Activated CD4-positive, alpha-beta T cell treated with anti-CD3 and anti-CD28 coated beads, Interleukin-2, amount 50 U/mL, for 48 hours (primary cell): ENCODE measurements around the gene WDR7.

Experiments used
- DNase-seq, 2 experiments: peaks; one replicate each; pipeline ENCODE4 v3.0.0-alpha.2; 2020

The WDR7 gene

GRCh38 chr18:56953428-56954198, 302.5 kb downstream of the WDR7 start:
- DNase-seq = no peak

GRCh38 chr18:56955490-56955889, 304.3 kb downstream of the WDR7 start:
- DNase-seq = no peak

DNA sequence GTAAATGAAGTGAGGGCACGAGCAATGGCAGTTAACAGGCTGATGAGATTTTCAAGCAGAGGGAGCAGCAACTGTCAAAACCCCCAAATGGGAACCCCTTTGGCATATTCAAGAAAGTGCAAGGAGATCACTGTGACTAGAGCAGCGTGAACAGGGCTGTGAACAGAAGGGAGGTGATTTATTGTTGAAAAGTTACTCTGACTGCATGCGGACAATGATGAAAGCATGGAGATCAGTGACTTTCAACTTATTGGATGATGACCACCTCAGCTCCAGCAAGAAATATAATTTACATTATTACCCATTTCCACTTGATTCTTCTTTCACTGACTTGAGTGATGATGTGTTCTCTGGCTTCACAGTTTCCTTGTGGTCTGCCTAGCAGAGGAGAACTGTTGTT, 308.0 kb downstream of the WDR7 start:
- no peak for DNase-seq

GRCh38 chr18:56962322-56962721, 311.2 kb downstream of the WDR7 start:
- no peak for DNase-seq

DNA sequence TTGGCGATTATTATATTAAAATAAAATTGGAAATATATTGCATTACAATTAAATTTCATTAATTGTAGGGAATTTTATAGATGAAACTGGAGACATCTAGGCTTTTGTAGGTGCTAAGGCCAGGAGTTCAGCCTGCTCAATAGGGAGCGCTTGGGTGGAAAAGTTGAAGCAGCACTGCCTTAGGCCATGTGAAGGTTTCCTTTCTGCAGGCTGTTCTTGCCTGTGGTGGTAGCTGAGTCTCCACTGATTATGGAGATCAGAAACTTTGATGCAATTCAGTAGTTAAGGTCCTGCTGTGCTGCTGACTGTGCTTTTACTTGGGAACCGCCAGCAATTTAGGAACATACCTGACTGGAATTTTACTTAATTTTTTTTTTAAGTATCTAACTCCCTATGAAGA, 315.9 kb downstream of the WDR7 start:
- DNase-seq = no peak

GRCh38 chr18:56973487-56973886, 322.3 kb downstream of the WDR7 start:
- DNase-seq = no peak

- DNase-seq = no peak
These were observed 323.0 kb downstream of the WDR7 start for GRCh38 chr18:56974141-56974540.

GRCh38 chr18:56975276-56975675, 324.1 kb downstream of the WDR7 start:
- no peak for DNase-seq

DNA sequence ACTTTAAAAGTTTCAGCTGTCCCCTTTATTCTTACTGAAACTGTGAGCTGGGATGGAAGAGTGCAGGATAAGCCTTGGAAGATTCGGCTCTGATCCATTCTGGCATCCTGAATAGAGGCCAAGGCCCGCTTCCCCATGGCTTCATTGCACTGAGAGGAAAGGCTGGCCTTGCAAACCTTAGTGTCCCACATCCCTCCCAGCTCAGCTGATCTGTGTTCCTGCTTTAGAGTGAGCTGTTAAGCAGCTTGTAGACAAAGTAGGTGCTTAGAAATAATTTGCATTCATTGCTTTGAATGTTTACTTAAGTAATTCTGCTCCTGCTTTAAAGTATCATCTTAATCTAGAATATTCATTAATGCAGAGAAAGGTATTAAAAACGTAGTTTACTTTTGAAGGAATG, 326.1 kb downstream of the WDR7 start:
- no peak for DNase-seq

GRCh38 chr18:56977771-56978170, 326.6 kb downstream of the WDR7 start:
- no peak for DNase-seq

GRCh38 chr18:56980151-56980550, 329.0 kb downstream of the WDR7 start:
- no peak for DNase-seq

- no peak for DNase-seq
These were observed 331.6 kb downstream of the WDR7 start for GRCh38 chr18:56982766-56983165.

GRCh38 chr18:56983275-56983992, 332.3 kb downstream of the WDR7 start:
- no peak for DNase-seq

DNA sequence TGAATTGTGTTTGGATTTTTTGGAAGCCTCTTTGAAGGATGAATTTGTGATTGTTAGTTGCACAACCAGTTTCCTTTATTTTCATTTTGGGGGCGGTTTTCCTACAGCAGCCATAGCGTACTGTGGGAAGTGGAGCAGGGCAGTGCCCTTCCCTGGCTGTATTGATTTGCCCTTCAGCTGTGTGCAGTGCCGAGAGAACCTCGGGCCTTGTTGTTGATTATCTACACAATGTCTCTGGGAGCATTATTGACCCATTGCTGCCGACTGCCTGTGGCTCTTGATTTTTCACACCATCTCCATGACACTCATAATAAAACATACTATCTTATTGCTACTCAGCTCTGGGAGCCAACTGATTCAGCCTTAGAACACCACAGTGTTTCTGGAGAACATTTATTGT, 333.6 kb downstream of the WDR7 start:
- DNase-seq = no peak

GRCh38 chr18:56986829-56987228, 335.7 kb downstream of the WDR7 start:
- no peak for DNase-seq

DNA sequence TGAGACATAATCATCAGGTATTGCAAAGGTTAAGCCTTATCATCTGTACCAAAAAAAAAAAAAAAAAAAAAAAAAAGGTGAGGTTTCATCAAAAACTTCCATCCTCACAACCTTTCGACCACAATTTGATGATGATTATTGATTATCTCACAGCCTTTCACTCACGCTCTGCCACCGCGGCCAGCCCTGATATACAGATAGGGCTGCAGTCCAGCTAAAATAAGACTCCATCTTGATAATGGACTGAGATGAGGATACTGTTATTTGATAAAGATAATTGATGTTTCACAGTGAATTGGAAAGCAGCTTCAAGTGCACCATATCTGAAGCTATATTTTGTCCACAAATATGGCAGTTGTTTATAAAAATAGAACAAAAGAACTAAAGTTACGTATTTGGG, 336.1 kb downstream of the WDR7 start:
- DNase-seq = no peak

GRCh38 chr18:56988022-56988421, 336.9 kb downstream of the WDR7 start:
- DNase-seq = no peak

- no peak for DNase-seq
These were observed 339.5 kb downstream of the WDR7 start for GRCh38 chr18:56990678-56991077.

DNA sequence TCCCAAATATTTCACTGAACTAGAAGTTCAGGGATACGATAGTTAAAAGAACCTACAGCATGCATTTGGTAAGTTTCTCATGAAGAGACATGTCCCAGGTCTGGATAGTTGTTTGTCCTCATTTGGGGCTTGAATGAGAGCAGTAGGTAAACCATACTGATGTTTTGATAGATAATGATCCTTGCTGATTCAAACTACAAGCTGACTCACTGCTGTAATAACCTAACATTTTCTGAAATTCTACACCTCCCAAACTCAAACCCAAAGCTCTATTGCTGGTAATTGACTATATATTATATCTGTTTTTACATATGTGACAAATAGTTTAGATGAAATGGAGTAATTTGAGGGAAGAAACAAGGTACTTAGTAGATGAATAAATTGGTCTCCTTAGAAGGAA, 341.6 kb downstream of the WDR7 start:
- DNase-seq = no peak

DNA sequence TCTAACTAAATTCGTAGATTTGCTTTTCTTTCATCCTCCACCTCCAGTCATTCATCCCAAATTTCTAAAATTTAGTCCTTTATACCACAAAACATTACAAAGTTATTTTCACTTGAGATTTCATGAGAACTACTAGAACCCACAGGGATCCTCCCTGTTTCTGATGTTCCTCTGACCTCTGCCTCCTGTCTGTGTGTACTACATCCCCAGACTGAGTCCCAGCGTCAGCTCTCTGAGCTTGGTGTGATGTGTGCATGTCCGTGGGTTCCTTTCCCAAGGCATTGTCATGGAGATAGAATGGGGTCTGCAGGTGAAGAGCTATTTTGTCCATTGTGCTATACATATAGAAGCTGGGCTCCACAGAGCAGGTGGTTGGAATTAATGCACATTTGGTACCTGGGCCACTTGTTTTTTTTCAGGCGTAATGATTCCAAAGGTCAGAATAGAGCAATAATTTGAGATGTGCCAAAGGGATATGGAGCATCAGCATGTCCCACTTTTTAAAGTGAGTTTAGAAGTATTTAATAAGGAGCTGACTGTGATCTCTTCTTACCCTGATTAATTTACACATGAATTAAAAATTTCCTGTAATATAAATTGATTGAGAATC, 344.5 kb downstream of the WDR7 start:
- DNase-seq = no peak

DNA sequence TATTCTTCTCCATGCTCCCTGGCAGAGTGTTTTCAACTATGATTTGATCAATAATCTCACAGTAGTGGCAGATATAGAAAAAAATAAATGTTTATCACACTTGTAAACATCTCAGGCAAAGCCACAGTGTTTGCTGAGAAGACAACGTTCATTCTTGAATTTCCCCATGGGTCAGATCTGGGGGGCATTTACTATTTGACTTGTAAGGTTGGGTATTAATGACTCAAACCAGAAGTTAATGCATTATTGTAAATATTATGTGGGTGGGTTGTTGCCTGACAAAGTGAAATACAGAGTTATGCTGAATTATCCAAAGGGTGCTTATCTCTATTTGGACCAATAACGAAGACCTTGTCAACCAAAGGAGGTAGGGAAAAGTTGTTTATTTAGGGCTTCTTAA, 346.0 kb downstream of the WDR7 start:
- DNase-seq = no peak

- DNase-seq = no peak
These were observed 348.7 kb downstream of the WDR7 start for GRCh38 chr18:56999823-57000222.

- no peak for DNase-seq
These were observed 351.5 kb downstream of the WDR7 start for GRCh38 chr18:57002627-57003026.

GRCh38 chr18:57003342-57003741, 352.2 kb downstream of the WDR7 start:
- DNase-seq = no peak
